GM19099 (cell line): ENCODE measurements around the gene LRRN1.

ENCODE experiments used
- POLR2A ChIP-seq: IDR thresholded peaks from 3 replicates; pipeline ENCODE4 v1.6.1; 2011; ENCODE audit warnings: low read depth; ENCODE audit not compliant: insufficient read length; ENCODE audit errors: extremely low read depth

Gene LRRN1

GRCh38 chr3:3800080-3800455 lies 837 bp downstream of the LRRN1 start:
- TF ChIP-seq POLR2A: no peak

DNA sequence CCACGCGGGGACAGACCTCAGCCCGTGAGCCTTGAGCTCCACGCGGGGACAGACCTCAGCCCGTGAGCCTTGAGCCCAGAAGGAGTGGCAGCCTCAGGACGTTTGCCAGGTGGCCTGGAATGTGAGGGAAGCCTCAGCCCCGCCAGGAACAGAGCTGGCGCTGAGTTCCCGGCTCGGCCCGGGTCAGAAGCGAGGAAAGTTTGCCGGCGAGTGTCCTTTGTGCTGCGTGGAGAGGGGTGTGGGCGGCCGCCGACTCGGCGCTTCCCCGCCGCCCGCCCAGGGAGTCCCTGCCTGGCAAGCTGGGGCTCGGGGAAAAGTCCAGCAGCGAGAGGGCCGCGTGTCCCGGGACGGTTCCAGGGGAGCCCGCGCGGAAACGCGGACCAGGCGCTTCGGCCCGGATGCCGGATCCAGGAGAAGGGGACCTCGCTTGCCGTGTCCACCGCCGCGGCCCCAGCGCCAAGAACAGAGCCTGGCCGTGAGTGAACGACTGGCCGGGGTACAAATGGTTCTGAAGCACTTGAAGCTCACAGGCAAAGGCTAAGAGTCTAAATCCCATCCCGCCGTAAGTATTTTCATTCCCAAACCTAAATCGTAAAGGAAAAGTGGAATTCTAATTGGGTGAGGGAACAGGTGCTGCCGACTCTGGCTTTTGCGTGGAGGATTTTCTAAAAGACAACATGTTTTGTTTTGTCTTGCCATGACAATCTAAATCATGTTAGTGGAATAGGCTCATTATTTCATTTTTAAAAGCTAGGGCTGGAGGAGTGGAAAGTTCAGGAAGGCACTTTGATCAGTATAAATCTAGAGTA lies 1.7 kb downstream of the LRRN1 start:
- TF ChIP-seq POLR2A: no peak

DNA sequence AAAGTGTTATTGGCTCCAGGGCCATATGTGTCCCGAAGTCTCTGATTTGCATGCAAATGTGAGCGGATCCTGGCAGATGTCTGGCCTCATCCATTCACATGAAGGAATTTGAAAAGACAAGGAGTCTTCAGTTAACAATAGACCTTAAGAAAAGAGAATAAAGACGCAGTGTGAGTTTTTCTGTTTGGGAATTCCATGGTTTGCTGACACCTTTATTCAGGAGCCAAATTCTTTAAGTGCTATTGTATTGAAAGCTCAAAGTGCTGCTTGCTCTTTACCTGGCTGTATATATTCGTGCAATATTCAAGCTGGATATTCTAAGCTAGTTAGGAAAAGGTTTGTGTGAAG lies 2.2 kb downstream of the LRRN1 start:
- no peak for TF ChIP-seq POLR2A

DNA sequence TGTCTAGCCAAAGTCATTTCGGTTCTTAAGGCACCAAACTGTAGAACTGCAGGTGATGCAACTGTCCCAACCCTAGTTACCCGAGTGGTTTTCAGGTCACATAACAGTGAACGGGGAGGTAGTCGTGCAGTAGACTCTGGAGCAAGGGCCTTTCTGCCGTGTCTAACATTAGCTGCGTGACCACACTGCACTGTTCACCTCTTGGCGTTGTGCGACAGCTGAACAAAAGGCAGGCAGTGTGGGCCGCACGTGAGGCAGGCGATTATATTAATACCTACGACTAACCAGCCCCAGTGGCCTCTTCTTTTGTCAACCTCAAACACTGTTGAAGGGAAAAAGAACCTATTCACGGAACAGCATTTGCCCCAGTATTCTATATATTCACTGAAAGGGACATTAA lies 2.8 kb downstream of the LRRN1 start:
- TF ChIP-seq POLR2A: no peak

DNA sequence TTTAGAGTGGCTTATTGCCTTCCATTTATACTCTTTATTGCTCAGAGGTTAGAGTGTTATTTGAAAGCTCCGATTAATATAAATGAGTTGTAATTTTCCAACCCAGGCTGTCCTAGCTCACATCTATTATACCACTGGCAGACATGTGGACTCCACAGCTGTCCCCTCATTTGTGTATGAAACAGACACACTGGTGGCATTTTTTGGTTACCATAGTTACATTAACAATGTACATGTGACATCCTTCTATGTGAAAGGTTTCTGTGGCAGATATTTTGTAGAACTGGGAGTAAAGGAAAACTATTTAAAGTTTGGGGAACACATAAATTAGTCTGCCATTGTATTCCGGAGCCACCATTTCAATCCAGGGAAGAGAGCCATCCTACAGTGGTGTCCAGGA lies 5.3 kb downstream of the LRRN1 start:
- TF ChIP-seq POLR2A: no peak

DNA sequence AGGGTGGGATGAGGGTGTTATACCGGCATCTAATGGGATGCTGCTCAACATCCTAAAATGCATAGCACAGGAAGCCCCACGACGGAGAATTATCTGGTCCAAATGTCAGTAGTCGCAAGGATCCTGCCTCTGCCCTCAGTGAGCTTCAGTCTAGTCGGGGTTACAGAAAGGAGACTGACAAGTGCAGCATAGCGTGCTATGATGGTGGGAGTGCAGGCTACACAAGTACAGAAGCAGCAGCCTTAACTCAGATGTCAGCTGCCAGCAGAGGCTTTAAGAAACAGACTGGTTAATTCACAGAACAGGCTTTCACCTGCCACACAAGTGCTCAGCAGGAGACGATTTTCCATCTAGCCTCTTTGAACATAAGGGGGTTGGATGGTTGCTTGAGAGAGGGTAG lies 6.9 kb downstream of the LRRN1 start:
- no peak for TF ChIP-seq POLR2A

GRCh38 chr3:3806856-3807255 lies 7.6 kb downstream of the LRRN1 start:
- TF ChIP-seq POLR2A: no peak

DNA sequence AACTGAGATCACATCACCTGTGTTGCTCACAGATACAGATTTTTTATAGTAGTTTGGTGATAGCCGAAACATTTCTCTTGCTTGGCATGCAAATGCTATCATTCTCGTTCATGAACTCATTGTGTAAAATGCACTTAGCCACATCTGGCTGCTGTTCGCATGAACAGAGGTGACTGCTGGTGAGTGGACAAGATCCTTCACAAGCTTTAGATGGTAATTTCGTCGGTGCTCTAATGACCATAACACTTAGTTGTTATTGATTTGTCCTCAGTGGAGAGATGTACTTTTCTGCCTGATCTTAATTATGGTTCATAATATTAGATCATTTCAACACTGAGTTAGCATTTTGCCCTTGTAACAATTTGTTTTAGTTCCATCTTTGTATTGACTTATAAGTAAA lies 13.8 kb downstream of the LRRN1 start:
- TF ChIP-seq POLR2A: no peak

DNA sequence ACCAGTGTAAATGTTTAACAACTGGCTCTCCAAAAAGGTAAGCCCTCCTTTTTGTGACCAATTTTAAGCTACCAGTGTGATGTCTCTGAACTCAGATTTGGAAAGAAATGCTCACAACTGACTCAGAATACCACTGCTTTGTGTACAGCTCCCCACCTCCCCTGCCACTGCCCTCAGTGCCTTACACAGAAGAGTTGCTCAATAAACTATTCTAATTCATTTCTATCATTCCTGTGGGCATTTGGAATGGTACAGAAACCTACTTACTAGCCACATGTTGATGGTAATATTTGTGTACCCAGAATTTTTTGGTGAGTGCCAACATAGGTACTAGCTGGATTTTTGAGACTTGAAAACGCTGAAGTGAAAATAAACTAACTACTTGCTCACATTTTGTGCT lies 16.0 kb downstream of the LRRN1 start:
- TF ChIP-seq POLR2A: no peak

DNA sequence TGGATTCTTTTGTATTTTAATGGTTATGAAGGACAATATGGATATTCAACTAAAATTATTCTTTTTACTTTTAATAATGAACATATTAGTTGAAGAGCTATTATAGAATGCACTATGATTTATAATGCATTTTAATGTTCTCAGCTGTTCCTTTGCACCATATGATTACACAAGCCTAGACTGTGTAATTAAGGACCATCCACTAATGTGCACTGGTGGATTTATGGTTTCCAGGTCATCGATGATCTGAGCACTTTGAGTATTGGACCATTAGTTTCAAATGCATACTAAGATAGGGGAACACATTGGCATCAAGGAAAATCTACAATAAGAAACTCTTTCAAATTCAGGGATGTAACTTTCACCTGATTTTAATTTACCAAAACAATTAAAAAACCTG lies 16.8 kb downstream of the LRRN1 start:
- TF ChIP-seq POLR2A: no peak

GRCh38 chr3:3817865-3818264 lies 18.6 kb downstream of the LRRN1 start:
- no peak for TF ChIP-seq POLR2A

- TF ChIP-seq POLR2A: no peak
These were observed 22.5 kb downstream of the LRRN1 start for GRCh38 chr3:3821777-3822176.

GRCh38 chr3:3825035-3825434 lies 25.8 kb downstream of the LRRN1 start:
- TF ChIP-seq POLR2A: no peak

- no peak for TF ChIP-seq POLR2A
These were observed 27.3 kb downstream of the LRRN1 start for GRCh38 chr3:3826521-3826920.

GRCh38 chr3:3827111-3827510 lies 27.9 kb downstream of the LRRN1 start:
- no peak for TF ChIP-seq POLR2A

GRCh38 chr3:3836845-3837244 lies 37.6 kb downstream of the LRRN1 start:
- TF ChIP-seq POLR2A: no peak

- no peak for TF ChIP-seq POLR2A
These were observed 43.1 kb downstream of the LRRN1 start for GRCh38 chr3:3842356-3842755.

- no peak for TF ChIP-seq POLR2A
These were observed 49.0 kb downstream of the LRRN1 start for GRCh38 chr3:3847994-3848922.
